ENCODE measurements around the gene PTPRN2.

PTPRN2 gene

DNA sequence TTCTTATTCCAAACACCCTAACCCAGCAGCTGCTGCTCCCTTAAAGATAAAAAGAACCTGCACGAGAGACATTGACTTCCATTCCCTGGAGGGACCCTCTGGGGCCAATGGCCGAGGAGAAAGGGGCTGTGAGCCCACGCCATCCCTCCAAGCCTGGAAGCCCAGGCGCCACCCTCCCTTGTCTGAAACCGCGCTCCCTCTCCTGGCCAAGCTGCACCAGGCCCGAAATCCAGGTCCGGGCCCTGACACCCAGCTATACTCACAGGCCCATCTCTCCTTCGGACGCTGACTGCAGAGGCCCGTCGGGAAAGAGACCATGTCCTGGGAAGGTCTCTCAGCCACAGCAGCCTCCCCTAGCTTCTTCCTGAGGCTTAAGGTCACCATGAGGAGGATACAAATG is 196.5 kb downstream of the PTPRN2 start:
- TF ChIP-seq, protein P1, sequence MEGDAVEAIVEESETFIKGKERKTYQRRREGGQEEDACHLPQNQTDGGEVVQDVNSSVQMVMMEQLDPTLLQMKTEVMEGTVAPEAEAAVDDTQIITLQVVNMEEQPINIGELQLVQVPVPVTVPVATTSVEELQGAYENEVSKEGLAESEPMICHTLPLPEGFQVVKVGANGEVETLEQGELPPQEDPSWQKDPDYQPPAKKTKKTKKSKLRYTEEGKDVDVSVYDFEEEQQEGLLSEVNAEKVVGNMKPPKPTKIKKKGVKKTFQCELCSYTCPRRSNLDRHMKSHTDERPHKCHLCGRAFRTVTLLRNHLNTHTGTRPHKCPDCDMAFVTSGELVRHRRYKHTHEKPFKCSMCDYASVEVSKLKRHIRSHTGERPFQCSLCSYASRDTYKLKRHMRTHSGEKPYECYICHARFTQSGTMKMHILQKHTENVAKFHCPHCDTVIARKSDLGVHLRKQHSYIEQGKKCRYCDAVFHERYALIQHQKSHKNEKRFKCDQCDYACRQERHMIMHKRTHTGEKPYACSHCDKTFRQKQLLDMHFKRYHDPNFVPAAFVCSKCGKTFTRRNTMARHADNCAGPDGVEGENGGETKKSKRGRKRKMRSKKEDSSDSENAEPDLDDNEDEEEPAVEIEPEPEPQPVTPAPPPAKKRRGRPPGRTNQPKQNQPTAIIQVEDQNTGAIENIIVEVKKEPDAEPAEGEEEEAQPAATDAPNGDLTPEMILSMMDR (IDR thresholded peaks at IDR 0.05; ENCODE audit: extremely low read depth, insufficient read depth, missing control alignments), result no peak
- in situ Hi-C loops (cut with MboI; ENCODE audit: low pct_unique_long_range_greater_than_20kb, low sequenced_read_pairs, unreplicated experiment), result no loop called here
- no peak for DNase-seq (ENCODE audit: low spot score)

DNA sequence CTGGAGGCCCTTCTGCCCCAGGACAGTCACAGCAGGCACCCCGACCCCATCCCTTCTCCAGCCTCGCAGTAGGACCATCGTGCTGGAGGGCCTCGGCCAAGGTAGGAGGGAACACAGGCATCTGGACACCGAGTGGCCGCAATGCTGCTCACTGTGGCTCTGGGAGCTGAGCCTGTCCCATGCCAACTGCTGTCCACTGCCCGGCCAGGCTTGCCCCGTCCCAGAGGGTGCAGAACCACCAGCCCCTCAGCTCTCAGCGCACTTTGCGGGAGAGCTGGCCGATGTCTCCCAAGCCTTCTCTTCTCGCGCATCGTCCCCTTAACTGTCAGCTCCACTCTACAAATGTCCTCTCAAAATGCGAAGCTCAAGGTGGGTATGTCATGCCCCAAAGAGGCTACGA is 197.2 kb downstream of the PTPRN2 start:
- no peak for DNase-seq (ENCODE audit: low spot score)
- in situ Hi-C loops (cut with MboI; ENCODE audit: low pct_unique_long_range_greater_than_20kb, low sequenced_read_pairs, unreplicated experiment), result no loop called here
- TF ChIP-seq, protein P1 (IDR thresholded peaks at IDR 0.05; ENCODE audit: extremely low read depth, insufficient read depth, missing control alignments), result no peak

DNA sequence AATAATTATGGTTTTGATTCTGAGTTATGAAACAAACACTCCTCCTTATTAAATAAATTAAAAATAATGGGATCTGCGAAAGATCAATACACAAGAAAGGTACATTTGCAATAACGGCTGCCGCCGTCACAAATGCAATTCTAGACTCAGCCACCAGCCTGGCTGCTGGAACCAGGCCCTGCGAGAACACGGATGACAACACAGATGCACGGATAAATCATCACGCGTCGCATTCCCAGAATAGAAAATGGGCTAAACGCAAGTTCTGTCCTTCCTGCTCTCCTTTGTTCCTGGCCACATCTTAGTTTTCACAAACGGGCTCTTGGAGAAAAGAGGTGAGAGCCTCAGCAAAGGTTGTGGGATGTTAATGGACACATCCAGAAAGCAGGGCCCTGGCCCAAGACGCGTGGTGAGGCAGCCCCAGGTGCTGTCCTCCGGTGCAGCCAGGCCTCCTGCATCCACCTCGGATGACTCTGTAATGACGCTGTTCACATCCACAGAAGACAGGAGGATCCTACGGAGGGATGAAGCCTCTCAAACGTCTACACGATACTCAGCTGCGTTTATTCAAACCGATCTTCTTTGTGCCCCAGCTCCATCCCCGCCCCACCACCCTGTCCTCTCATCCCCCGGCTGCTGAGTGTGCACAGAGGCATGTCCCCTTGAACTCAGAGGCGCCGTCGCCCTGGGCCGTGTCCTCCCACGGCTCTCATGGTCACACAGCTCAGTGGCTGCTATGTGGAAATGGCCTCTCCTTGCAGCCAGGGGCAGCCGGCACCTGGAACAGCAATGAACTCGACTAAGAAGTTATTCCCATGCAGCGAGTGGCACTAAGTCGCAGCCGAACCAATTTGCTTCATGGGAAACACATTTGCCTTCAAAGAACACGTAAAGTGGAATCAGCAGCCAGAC is 197.9 kb downstream of the PTPRN2 start:
- no peak for DNase-seq (ENCODE audit: low spot score)
- in situ Hi-C loops (cut with MboI; ENCODE audit: low pct_unique_long_range_greater_than_20kb, low sequenced_read_pairs, unreplicated experiment), result no loop called here
- TF ChIP-seq, protein P1 (IDR thresholded peaks at IDR 0.05; ENCODE audit: extremely low read depth, insufficient read depth, missing control alignments), result no peak

DNA sequence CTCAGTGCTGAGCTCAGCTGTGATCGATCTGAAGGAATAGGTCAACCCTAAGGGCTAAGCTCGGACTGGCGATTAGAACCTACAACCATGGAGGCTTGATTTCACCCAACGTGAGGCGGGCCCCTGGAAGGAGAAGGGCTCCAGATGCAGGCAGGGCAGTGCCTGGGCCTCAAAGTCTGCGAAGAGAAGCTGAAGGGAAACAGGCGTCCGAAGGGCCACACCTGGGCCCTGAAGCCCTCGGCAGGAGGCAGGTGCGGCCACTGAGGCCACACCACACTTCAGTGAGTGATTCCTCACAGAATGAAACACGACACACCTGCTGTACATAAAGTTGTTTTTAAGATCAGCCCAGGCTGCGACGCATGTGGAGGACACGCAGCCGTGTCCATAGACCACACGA is 198.7 kb downstream of the PTPRN2 start:
- TF ChIP-seq, protein P1 (IDR thresholded peaks at IDR 0.05; ENCODE audit: extremely low read depth, insufficient read depth, missing control alignments), result no peak
- DNase-seq (ENCODE audit: low spot score), result no peak
- in situ Hi-C loops (cut with MboI; ENCODE audit: low pct_unique_long_range_greater_than_20kb, low sequenced_read_pairs, unreplicated experiment), result no loop called here

DNA sequence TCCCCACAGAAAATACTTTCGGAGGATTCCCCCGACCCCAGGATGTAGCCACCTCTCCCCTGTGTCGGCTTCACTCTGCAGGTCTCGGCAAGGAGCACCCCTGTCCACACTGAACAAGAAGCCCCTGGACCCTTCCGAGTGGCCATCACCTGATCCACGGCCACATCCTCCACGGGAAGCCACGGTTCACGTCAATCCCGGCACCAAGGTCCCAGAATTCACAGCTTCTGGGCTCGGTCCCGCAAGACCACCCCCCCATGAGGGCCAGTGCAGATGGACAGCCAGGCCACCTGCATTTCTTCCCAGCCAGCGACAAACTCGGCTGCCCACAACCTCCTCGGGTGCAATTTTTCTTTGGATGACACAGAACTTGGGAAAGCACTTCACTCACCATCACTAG is 199.6 kb downstream of the PTPRN2 start:
- TF ChIP-seq, protein P1 (IDR thresholded peaks at IDR 0.05; ENCODE audit: extremely low read depth, insufficient read depth, missing control alignments), result no peak
- no peak for DNase-seq (ENCODE audit: low spot score)
- in situ Hi-C loops (cut with MboI; ENCODE audit: low pct_unique_long_range_greater_than_20kb, low sequenced_read_pairs, unreplicated experiment), result no loop called here

DNA sequence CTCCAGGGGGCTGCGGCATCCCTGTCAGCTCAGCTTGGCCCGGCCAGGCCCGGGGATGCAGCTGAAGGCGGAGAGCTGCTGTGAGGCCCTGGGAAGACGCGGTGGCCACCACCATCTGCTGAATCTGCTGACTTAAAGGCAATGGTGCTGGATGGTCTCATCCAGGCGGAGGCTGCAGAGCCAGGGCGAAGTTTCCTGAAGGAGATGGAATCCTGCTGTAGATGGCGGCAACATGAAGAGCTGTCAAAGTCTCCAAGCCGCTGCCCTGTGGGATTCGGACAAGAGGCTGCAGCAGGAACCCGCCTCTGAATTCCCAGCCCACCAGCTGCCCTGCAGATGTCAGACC is 200.1 kb downstream of the PTPRN2 start:
- TF ChIP-seq, protein P1 (IDR thresholded peaks at IDR 0.05; ENCODE audit: extremely low read depth, insufficient read depth, missing control alignments), result no peak
- in situ Hi-C loops (cut with MboI; ENCODE audit: low pct_unique_long_range_greater_than_20kb, low sequenced_read_pairs, unreplicated experiment), result no loop called here
- no peak for DNase-seq (ENCODE audit: low spot score)
